ENCODE results near the gene ME3.

ME3 gene

GRCh38 chr11:86680716-86681482 lies 8.5 kb upstream of the ME3 start:
- no peak for DNase-seq (ENCODE audit: extremely low read depth, low read depth)
- TF ChIP-seq CTCF (IDR thresholded peaks at IDR 0.05; ENCODE audit: low read depth, low read length), result no peak

GRCh38 chr11:86678823-86679222 lies 6.4 kb upstream of the ME3 start:
- no peak for TF ChIP-seq CTCF (IDR thresholded peaks at IDR 0.05; ENCODE audit: low read depth, low read length)
- DNase-seq (ENCODE audit: extremely low read depth, low read depth), result no peak

- no peak for DNase-seq (ENCODE audit: extremely low read depth, low read depth)
- no peak for TF ChIP-seq CTCF (IDR thresholded peaks at IDR 0.05; ENCODE audit: low read depth, low read length)
These were observed 5.9 kb upstream of the ME3 start for GRCh38 chr11:86678296-86678695.

GRCh38 chr11:86676533-86677154 lies 4.2 kb upstream of the ME3 start:
- peak; percentile 4; the same call in 1 of the 2 replicates for TF ChIP-seq CTCF (IDR thresholded peaks at IDR 0.05; ENCODE audit: low read depth, low read length)
- DNase-seq (ENCODE audit: extremely low read depth, low read depth), result no peak

GRCh38 chr11:86676010-86676409 lies 3.6 kb upstream of the ME3 start:
- no peak for DNase-seq (ENCODE audit: extremely low read depth, low read depth)
- TF ChIP-seq CTCF (IDR thresholded peaks at IDR 0.05; ENCODE audit: low read depth, low read length), result no peak

- TF ChIP-seq CTCF (IDR thresholded peaks at IDR 0.05; ENCODE audit: low read depth, low read length), result no peak
- no peak for DNase-seq (ENCODE audit: extremely low read depth, low read depth)
These were observed 2.6 kb upstream of the ME3 start for GRCh38 chr11:86675017-86675416.
